Parathyroid adenoma (tissue), 2 donors: ENCODE results near the gene PNKD.

ENCODE experiments used
- H2AFZ ChIP-seq: fragments of 300-600 bp; sonication (generic); one replicate; pipeline ENCODE4 v1.7.0; 2017; ENCODE audit warnings: antibody characterized with exemption, mild to moderate bottlenecking
- H3K27ac ChIP-seq: fragments of 300-600 bp; sonication (generic); one replicate; pipeline ENCODE4 v1.7.0; 2017
- H3K27me3 ChIP-seq: fragments of 300-600 bp; sonication (generic); one replicate; pipeline ENCODE4 v1.7.0; 2017; ENCODE audit warnings: low read length; ENCODE audit not compliant: control insufficient read depth, insufficient read depth
- H3K36me3 ChIP-seq: fragments of 300-600 bp; sonication (generic); one replicate; pipeline ENCODE4 v1.7.0; 2017; ENCODE audit warnings: low read length; ENCODE audit not compliant: control insufficient read depth, insufficient read depth
- H3K4me1 ChIP-seq: fragments of 300-600 bp; sonication (generic); one replicate; pipeline ENCODE4 v1.7.0; 2017; ENCODE audit warnings: control low read depth
- H3K4me2 ChIP-seq: fragments of 300-600 bp; sonication (generic); one replicate; pipeline ENCODE4 v1.7.0; 2017; ENCODE audit warnings: low read length
- H3K4me3 ChIP-seq: fragments of 300-600 bp; sonication (generic); one replicate; pipeline ENCODE4 v1.7.0; 2017; ENCODE audit warnings: low read depth, low read length
- H3K79me2 ChIP-seq: fragments of 300-600 bp; sonication (generic); one replicate; pipeline ENCODE4 v1.7.0; 2017; ENCODE audit warnings: control low read depth
- H3K9ac ChIP-seq: fragments of 300-600 bp; sonication (generic); one replicate; pipeline ENCODE4 v1.7.0; 2017; ENCODE audit warnings: mild to moderate bottlenecking
- H3K9me3 ChIP-seq: fragments of 300-600 bp; sonication (generic); one replicate; pipeline ENCODE4 v1.7.0; 2017; ENCODE audit warnings: low read length; ENCODE audit not compliant: control insufficient read depth
- CTCF ChIP-seq: fragments of 300-600 bp; sonication (generic); IDR thresholded peaks from one replicate; pipeline ENCODE4 v1.7.0; 2017; ENCODE audit warnings: antibody characterized with exemption, mild to moderate bottlenecking
- donor health status: primary hyperparathyroidism.

Gene PNKD

GRCh38 chr2:218381916-218382366 lies 111.6 kb downstream of the PNKD start, which contains the start of gene SLC11A1:
TSS of gene SLC11A1 (plus strand) at chr2:218382273. CDS start at chr2:218382369, 96 bp downstream.
- no peak within 1 kb of the TSS for H3K4me3 ChIP-seq
- H3K79me2 ChIP-seq = no peaks in the 10 kb centered on the region
- H3K4me2 ChIP-seq = no peak within 1 kb of the TSS
- no peaks in the 10 kb centered on the region for H3K9me3 ChIP-seq
- H2AFZ ChIP-seq = no peak within 1 kb of the TSS
- TF ChIP-seq CTCF = no peak
- H3K36me3 ChIP-seq = no peaks in the 10 kb centered on the region
- no peaks in the 10 kb centered on the region for H3K4me1 ChIP-seq
- H3K27ac ChIP-seq = no peak within 1 kb of the TSS
- H3K9ac ChIP-seq = no peak within 1 kb of the TSS
- no peaks in the 10 kb centered on the region for H3K27me3 ChIP-seq

- H2AFZ ChIP-seq = no peak overlapping the region
- no peaks in the 10 kb centered on the region for H3K36me3 ChIP-seq
- H3K79me2 ChIP-seq = no peaks in the 10 kb centered on the region
- no peak for TF ChIP-seq CTCF
- H3K9me3 ChIP-seq = no peaks in the 10 kb centered on the region
- no peak overlapping the region for H3K4me2 ChIP-seq
- H3K9ac ChIP-seq = no peak overlapping the region
- H3K27ac ChIP-seq = no peak overlapping the region
- H3K27me3 ChIP-seq = no peaks in the 10 kb centered on the region
- H3K4me3 ChIP-seq = no peak overlapping the region
- no peaks in the 10 kb centered on the region for H3K4me1 ChIP-seq
Measured at GRCh38 chr2:218382785-218383184, 112.5 kb downstream of the PNKD start.

GRCh38 chr2:218383892-218384519 lies 113.7 kb downstream of the PNKD start:
- Histone ChIP-seq H3K9me3 (no peaks in the 10 kb centered on the region), H2AFZ (no peak overlapping the region), H3K27me3 (no peaks in the 10 kb centered on the region), H3K27ac (no peak overlapping the region), H3K36me3 (no peaks in the 10 kb centered on the region), H3K4me3 (no peak overlapping the region), H3K9ac (no peak overlapping the region), H3K79me2 (no peaks in the 10 kb centered on the region), H3K4me2 (no peak overlapping the region), H3K4me1 (no peaks in the 10 kb centered on the region)
- TF ChIP-seq CTCF = no peak

- Histone ChIP-seq H3K27ac (no peak overlapping the region), H3K27me3 (no peaks in the 10 kb centered on the region), H3K9me3 (no peaks in the 10 kb centered on the region), H3K4me3 (no peak overlapping the region), H3K9ac (no peak overlapping the region), H3K79me2 (no peaks in the 10 kb centered on the region), H3K4me2 (no peak overlapping the region), H2AFZ (no peak overlapping the region), H3K36me3 (no peaks in the 10 kb centered on the region), H3K4me1 (no peaks in the 10 kb centered on the region)
- TF ChIP-seq CTCF = no peak
Measured at GRCh38 chr2:218384975-218385374, 114.7 kb downstream of the PNKD start.
